Memory B cell (primary cell): ENCODE data around the gene ELAVL3.

ENCODE experiments used
- ATAC-seq: fragments of 150-1000 bp; cut with Tn5 transposase; 2 replicates; pipeline ENCODE4 v1.10.0; 2021; ENCODE audit warnings: low read depth, mild to moderate bottlenecking, moderate library complexity
- DNase-seq, 2 donors: peaks; one replicate each; pipeline ENCODE4 v3.0.0; 2022; ENCODE audit warnings: low spot score in 2 of 2
- H3K27ac Mint-ChIP-seq: one replicate; pipeline ENCODE4 v1.8.0; 2022; ENCODE audit warnings: mild to moderate bottlenecking, moderate library complexity, mixed read lengths
- H3K27me3 Mint-ChIP-seq: one replicate; pipeline ENCODE4 v1.8.0; 2022; ENCODE audit warnings: mixed read lengths
- H3K36me3 Mint-ChIP-seq: one replicate; pipeline ENCODE4 v1.8.0; 2022; ENCODE audit warnings: mild to moderate bottlenecking, mixed read lengths
- H3K4me1 Mint-ChIP-seq: one replicate; pipeline ENCODE4 v1.8.0; 2022; ENCODE audit warnings: mixed read lengths
- H3K4me3 Mint-ChIP-seq: one replicate; pipeline ENCODE4 v1.8.0; 2022; ENCODE audit warnings: mild to moderate bottlenecking, moderate library complexity, mixed read lengths
- H3K9me3 Mint-ChIP-seq: one replicate; pipeline ENCODE4 v1.8.0; 2022; ENCODE audit warnings: mixed read lengths

Gene ELAVL3

DNA sequence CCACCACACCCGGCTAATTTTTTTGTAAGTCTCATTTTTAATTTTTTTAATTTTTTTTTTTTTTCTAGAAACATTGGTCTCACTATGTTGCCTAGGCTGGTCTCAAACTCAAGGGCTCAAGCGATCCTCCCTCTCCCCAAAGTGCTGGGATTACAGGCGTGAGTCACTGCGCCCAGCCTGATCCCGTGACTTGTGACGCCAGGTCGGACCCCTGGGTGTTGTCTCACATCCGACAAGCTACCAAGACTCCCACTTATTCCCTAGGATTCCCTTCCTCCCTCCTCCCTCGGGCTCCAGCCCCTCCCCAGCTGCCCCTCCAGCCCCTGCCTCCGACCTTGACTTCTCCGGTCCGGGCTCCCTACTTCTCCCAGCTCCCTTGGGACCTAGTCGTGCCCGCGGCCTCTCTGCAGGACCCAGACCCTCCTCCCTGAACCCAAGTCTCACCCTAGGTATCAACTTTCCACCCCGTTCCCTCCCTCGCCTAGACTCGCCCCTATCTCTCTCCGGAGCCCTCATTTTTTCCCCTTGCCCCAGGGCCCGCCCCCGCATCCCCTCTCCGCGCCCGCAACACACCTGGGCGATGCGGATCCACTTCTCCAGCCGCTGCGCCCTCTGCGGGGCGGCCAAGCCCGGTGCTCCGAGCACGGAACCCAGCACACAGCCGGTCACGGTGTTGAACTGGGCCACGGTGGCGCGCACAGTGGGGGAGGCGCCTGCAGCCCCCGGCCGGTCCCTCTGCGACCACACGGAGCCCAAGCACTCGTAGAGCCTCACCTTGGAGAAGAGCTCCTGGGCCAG lies 74.8 kb downstream of the ELAVL3 start:
- DNase-seq (peak in 1 of 2 donors; percentile 48), ATAC-seq (peak; percentile 98)
- Mint-ChIP-seq H3K4me1 (peaks cover 3% of the 10 kb centered on the region), H3K9me3 (no peaks in the 10 kb centered on the region), H3K4me3 (peak overlapping the region; percentile 5), H3K27ac (peak overlapping the region; percentile 20), H3K27me3 (peaks cover 3% of the 10 kb centered on the region), H3K36me3 (no peaks in the 10 kb centered on the region)

DNA sequence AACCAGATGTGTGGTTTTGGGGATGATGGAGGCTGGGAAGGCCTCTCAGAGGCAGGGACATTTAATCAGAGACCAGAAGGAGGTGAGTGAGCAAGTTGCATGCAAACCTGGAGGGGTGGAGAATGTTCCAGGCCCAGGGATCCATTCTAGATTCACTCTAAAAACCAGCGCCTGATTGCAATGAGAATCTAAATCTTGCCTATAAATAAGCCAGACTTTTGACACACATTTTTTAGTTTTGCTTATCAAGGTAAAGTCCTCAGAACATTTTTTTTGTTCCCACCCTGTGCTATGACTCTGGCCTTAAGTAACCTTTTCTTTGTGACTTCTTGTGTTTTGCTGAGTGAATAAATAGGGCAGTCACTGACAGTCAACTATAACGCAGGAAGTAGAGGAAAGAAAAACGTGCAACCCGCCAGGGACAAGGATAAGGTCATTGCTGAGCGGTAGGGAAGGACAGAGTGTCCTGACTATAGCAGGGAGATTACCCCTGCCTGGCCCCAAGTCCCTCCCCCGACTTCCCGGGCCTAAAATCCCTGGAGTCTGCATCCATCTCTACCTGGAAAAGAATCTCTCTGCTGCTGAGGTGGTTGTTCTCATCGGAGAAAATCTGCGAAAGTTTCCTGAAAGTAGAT lies 76.1 kb downstream of the ELAVL3 start:
- Mint-ChIP-seq H3K4me1 (peaks cover 6% of the 10 kb centered on the region), H3K4me3 (no peak overlapping the region), H3K9me3 (no peaks in the 10 kb centered on the region), H3K27me3 (peaks cover 11% of the 10 kb centered on the region), H3K36me3 (no peaks in the 10 kb centered on the region), H3K27ac (no peak overlapping the region)
- ATAC-seq (no peak), DNase-seq (no peak)

DNA sequence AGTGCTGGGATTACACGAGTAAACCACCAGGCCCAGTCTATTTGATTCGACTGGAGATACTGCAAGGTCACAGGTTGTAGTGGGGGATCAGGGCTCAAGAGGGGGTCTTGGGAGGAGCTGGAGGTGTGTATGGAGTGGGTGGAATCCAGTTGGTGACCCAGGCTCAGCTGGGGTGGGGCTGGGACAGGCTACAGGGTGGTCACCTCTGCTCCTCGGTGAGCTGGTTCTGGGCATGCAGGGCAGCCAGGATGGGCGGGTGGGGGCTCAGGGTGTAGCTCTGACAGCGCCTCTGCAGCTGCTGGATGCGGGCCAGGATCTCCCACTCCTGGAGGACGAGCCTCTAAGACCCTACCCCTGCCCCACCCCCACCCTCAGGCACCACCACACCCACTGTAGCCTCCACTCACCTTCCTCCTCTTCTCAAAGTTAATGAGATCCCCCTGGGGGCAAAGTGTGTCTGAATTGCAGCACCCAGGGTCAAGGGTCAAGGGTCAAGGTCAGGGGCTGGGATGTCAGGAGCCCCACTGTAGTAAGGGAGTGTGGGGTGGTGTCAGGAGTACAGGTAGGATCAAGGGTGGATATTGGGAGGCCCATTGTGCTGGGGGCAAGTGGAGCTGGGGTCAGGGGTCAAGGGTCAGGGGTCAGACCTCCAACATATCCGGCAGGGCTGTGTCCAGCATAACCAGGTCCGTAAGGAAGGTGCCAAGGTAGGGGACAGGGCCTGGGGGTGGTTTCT lies 78.9 kb downstream of the ELAVL3 start:
- ATAC-seq = no peak
- Mint-ChIP-seq H3K36me3 (no peaks in the 10 kb centered on the region), H3K27ac (no peak overlapping the region)

More for the DNA sequence above, 78.9 kb downstream of the ELAVL3 start:
- Mint-ChIP-seq H3K4me3 (no peak overlapping the region), H3K4me1 (peaks cover 6% of the 10 kb centered on the region), H3K27me3 (peaks cover 11% of the 10 kb centered on the region), H3K9me3 (no peaks in the 10 kb centered on the region)
- DNase-seq = no peak
